K562 (cell line): ENCODE results near the gene PACS2. TPM values are rescaled to one million over a fixed set of nuclear protein-coding genes. Genes with fewer than 3 reads are reported as not detected.

ENCODE experiments used
- ATAC-seq: fragments of 200-7000 bp; cut with Tn5 transposase; 3 replicates; pipeline ENCODE4 v1.9.1; 2020; ENCODE audit warnings: moderate library complexity
- BruUV-seq: library from RNA; stranded (reverse); fragments of 400-500 nt; replicated peaks from 2 replicates; lab custom pipeline; 2021; lab: Mats Ljungman, UMichigan
- CTCF ChIA-PET: fragments of 300-600 bp; formaldehyde crosslinking; extraction: SDS; loops from one replicate; lab custom pipeline; 2021; ENCODE audit warnings: low intra/inter-chr PET ratio; lab: Yijun Ruan, JAX
- POLR2A ChIA-PET: fragments of 300-600, 350-650 bp; sonication (Branson Sonifier 250); formaldehyde crosslinking; extraction: SDS; loops from one replicate; lab custom pipeline; 2021; ENCODE audit warnings: antibody characterized with exemption, inconsistent platforms; lab: Yijun Ruan, JAX
- DNase-seq, 4 experiments: peaks; one replicate each; pipeline versions ENCODE4 v3.0.0 to v3.0.0-alpha.2; 2011 to 2018; ENCODE audit warnings: low spot score in 3 of 4, mixed read lengths in 3 of 4; ENCODE audit errors: extremely low read depth in 1 of 4
- FAIRE-seq: peaks from 2 replicates; lab custom pipeline; 2011; peaks lifted over from hg19 to GRCh38; lab: Jason Lieb, UNC
- H2AFZ ChIP-seq: 2 replicates; pipeline ENCODE4 v1.6.0; 2011; ENCODE audit warnings: low read depth, low read length, control low read depth, inconsistent platforms
- H3K27ac ChIP-seq: fragments of 200-600 bp; 3 replicates; pipeline ENCODE4 v1.8.0; 2011; ENCODE audit warnings: low read depth, mild to moderate bottlenecking, control low read depth, inconsistent platforms, low read length, moderate library complexity, mixed read lengths; ENCODE audit errors: extremely low read depth
- H3K27me3 ChIP-seq, 2 experiments: fragments of 300-600 bp in 1 of 2; 2 replicates in 1 of 2; 3 replicates in 1 of 2; pipeline versions ENCODE4 v1.6.0 to v1.8.0; 2011; ENCODE audit warnings: inconsistent platforms in 2 of 2, low read length in 2 of 2, mild to moderate bottlenecking in 1 of 2, mixed read lengths in 1 of 2, moderate library complexity in 1 of 2; ENCODE audit not compliant: control insufficient read depth in 2 of 2, insufficient read depth in 2 of 2
- H3K36me3 ChIP-seq: fragments of 300-600 bp; 3 replicates; pipeline ENCODE4 v1.8.0; 2011; ENCODE audit warnings: mild to moderate bottlenecking, low read length, inconsistent platforms; ENCODE audit not compliant: control insufficient read depth, insufficient read depth
- H3K4me1 ChIP-seq, 2 experiments: fragments of 200-600 bp in 1 of 2; replicated peaks in 1 of 2; 2 replicates in 1 of 2; 3 replicates in 1 of 2; pipeline versions ENCODE4 v1.5.1 to v1.8.0; 2011; ENCODE audit warnings: inconsistent platforms in 2 of 2, low read length in 2 of 2, mild to moderate bottlenecking in 1 of 2, mixed read lengths in 1 of 2, moderate library complexity in 1 of 2; ENCODE audit not compliant: control insufficient read depth in 2 of 2, insufficient read depth in 2 of 2
- H3K4me2 ChIP-seq: 2 replicates; pipeline ENCODE4 v1.6.1; 2011; ENCODE audit warnings: low read length, control low read depth, inconsistent platforms, mixed read lengths; ENCODE audit not compliant: insufficient read depth
- H3K4me3 ChIP-seq: fragments of 200-600 bp; sonication (generic), shearing (Covaris generic); 2 replicates; pipeline ENCODE4 v1.5.1; 2016; ENCODE audit warnings: control low read depth, inconsistent platforms
- H3K79me2 ChIP-seq: fragments of 200-600 bp; 3 replicates; pipeline ENCODE4 v1.8.0; 2011; ENCODE audit warnings: low read length, inconsistent platforms; ENCODE audit not compliant: control insufficient read depth, insufficient read depth
- H3K9ac ChIP-seq, 2 experiments: 2 replicates each; pipeline versions ENCODE4 v1.6.0 to v1.6.1; 2011; ENCODE audit warnings: low read depth in 2 of 2, low read length in 2 of 2, control low read depth in 1 of 2, inconsistent platforms in 1 of 2, mild to moderate bottlenecking in 1 of 2, mixed read lengths in 1 of 2; ENCODE audit not compliant: insufficient read depth in 1 of 2
- H3K9me1 ChIP-seq: one replicate; pipeline ENCODE4 v1.6.0; 2011; ENCODE audit warnings: inconsistent platforms, mild to moderate bottlenecking, low read length, moderate library complexity; ENCODE audit not compliant: control insufficient read depth, insufficient read depth
- H3K9me3 ChIP-seq: replicated peaks from 2 replicates; pipeline ENCODE4 v1.5.1; 2011; ENCODE audit warnings: low read depth, low read length, inconsistent platforms; ENCODE audit not compliant: control insufficient read depth, insufficient read depth
- H4K20me1 ChIP-seq: replicated peaks from 2 replicates; pipeline ENCODE4 v1.6.1; 2011; ENCODE audit warnings: low read length, inconsistent platforms, mixed read lengths; ENCODE audit not compliant: control insufficient read depth, insufficient read depth
- MNT ChIP-seq, 2 experiments: fragments of 450-650 bp; conservative IDR thresholded peaks; 2 replicates each; pipeline ENCODE4 v1.6.1; 2017; ENCODE audit warnings: mild to moderate bottlenecking in 2 of 2, moderate library complexity in 2 of 2
- MYNN ChIP-seq, 2 experiments: sonication (generic); formaldehyde crosslinking in 1 of 2; IDR thresholded peaks; 2 replicates each; pipeline versions ENCODE4 v1.5.0 to v1.6.1; 2016 to 2020; ENCODE audit warnings: antibody characterized with exemption in 1 of 2, missing genetic modification reagents in 1 of 2
- RNF2 ChIP-seq: sonication (generic); IDR thresholded peaks from 2 replicates; pipeline ENCODE4 v1.6.1; 2016
- SPI1 ChIP-seq: IDR thresholded peaks from 2 replicates; pipeline ENCODE4 v1.6.1; 2011; ENCODE audit warnings: low read depth, low read length, control low read depth, borderline replicate concordance
- ZNF384 ChIP-seq: IDR thresholded peaks from 2 replicates; pipeline ENCODE4 v1.6.1; 2012; ENCODE audit warnings: low read depth, low read length, improper control_type of control experiment
- WGBS: fragments of 100-300 bp; shearing (Covaris generic); methylation state at CpG from one replicate; pipeline ENCODE4 v1.1.6; 2016; ENCODE audit warnings: low coverage, mixed read lengths; ENCODE audit not compliant: insufficient coverage; ENCODE audit errors: missing lambda C conversion rate; 5-methylcytosine and 5-hydroxymethylcytosine counted together
- in situ Hi-C: fragments of 300-500 bp; cut with MboI; formaldehyde crosslinking; loops from 4 replicates; pipeline ENCODE4 v1.15.0; 2018; ENCODE audit warnings: inconsistent platforms, mixed read lengths
- intact Hi-C: fragments of 100-400 bp; cut with micrococcal nuclease; formaldehyde crosslinking; loops from 2 replicates; pipeline ENCODE4 v1.14.2; 2022
- polyA plus RNA-seq, 8 experiments: library from polyadenylated mRNA; depleted of rRNA in 4 of 8; stranded (reverse) in 5 of 8; unstranded in 3 of 8; fragments of >200 nt; fragmentation: Nextera tagmentation in 2 of 8; fragmentation: Illumina TruSeq in 1 of 8; extraction: Ambion mirVana in 2 of 8; extraction: Trizol in 1 of 8; gene quantifications; 2 replicates each; pipeline versions ENCODE4 v1.2.1 to v1.2.3, GENCODE V29; 2011 to 2014; ENCODE audit warnings: inconsistent platforms in 1 of 8, missing spikeins in 1 of 8
- total RNA-seq, 7 experiments: library from RNA; depleted of rRNA in 6 of 7; stranded (reverse); fragments of >200 nt in 6 of 7; fragmentation: Illumina TruSeq in 2 of 7; extraction: Trizol in 2 of 7; gene quantifications; 2 replicates each; pipeline versions ENCODE4 v1.2.1 to v1.2.3, GENCODE V29; 2011 to 2021; ENCODE audit warnings: low replicate concordance in 1 of 7

PACS2 gene
- total and polyA plus RNA-seq, 9 of the 15 experiments (the other 6 are each of a cell fraction or from before 2014, with no cell fraction given) = 0.11 to 20.8 (median 9.9) TPM

DNA sequence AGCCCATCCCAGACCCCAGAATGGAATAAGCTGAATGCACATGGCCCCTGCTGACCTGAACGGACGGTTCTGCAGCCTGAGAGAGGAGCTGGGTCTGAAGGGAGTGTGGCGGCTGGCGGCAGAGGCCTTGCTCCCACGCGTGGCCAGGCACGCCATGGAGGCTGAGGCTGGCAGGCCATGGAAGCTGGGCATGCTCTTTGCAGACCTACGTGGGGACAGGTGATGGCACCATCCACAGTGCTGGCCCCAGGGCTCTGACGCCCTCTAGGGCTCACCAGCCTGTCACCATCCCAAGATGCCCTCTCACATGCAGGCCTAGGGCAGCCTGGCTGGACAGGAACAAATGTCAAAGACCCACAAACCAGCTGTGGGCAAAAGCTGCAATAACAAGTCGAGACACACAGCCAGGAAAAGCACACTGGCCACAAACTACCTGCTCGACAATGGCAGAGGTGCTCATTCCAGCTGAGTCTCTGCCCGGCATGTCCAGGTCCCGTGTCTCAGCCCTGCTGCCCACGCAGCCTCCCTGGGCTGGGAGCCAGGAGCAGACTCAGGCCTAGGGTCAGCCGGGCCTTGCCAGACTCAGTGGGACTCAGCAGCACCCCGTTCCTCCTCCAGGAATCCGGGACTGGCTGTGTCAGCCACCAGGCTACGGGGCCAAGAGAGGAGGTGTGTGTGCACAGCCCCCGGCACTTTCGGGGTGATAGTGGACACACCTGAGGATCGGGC, 46.6 kb upstream of the PACS2 start:
- no peak overlapping the region; a peak in 1 of 4 replicates for H3K9ac ChIP-seq
- POLR2A ChIA-PET = no interaction called here
- in situ Hi-C loops (loop anchor here (5.0 to 10.0 kb wide), 2 partner anchors 66 to 77 kb away; no protein-coding TSS in a partner anchor), intact Hi-C loops (no loop called here)
- ATAC-seq = no peak
- no peak overlapping the region for H3K4me3 ChIP-seq
- BruUV-seq = no TSS peak
- H4K20me1 ChIP-seq = no peaks in the 10 kb centered on the region
- DNase-seq = no peak
- H3K79me2 ChIP-seq = no peaks in the 10 kb centered on the region; the same call in 2 of the 3 replicates
- no peak for FAIRE-seq
- no peaks in the 10 kb centered on the region for H3K36me3 ChIP-seq
- H3K27ac ChIP-seq = no peak overlapping the region
- CTCF ChIA-PET = no interaction called here
- H2AFZ ChIP-seq = no peak overlapping the region
- TF ChIP-seq RNF2 = no peak
- no peak for TF ChIP-seq MYNN (IDR thresholded peaks at IDR 0.05)
- TF ChIP-seq MYNN (CRISPR knock-in tag; IDR thresholded peaks at IDR 0.05) = no peak
- no peak for TF ChIP-seq MNT (conservative IDR thresholded peaks at IDR 0.05)
- TF ChIP-seq SPI1 = no peak
- no peak for TF ChIP-seq ZNF384
- WGBS = 93% methylated on average over 5 of the region's 21 CpGs
- H3K4me1 ChIP-seq = peaks cover 0 to 5% of the 10 kb centered on the region in 2 experiments; a peak in 2 of 5 replicates
- H3K27me3 ChIP-seq = no peaks in the 10 kb centered on the region
- H3K9me3 ChIP-seq = no peaks in the 10 kb centered on the region
- no peak overlapping the region for H3K4me2 ChIP-seq
- no peaks in the 10 kb centered on the region for H3K9me1 ChIP-seq
